HG02763 (cell line): ENCODE data around the gene ENTPD1.
A peak's percentile ranks its signal among the peaks of the same experiment; 100 is the strongest.
"Not testable (repeated sequence)": the region's sequence is repeated elsewhere in the genome, so short reads cannot be mapped to it uniquely, and the experiment has no call there.

ENCODE experiments used
- ATAC-seq: cut with Tn5 transposase; IDR thresholded peaks from one replicate; pipeline ENCODE4 v1.9.1; 2021; ENCODE audit warnings: mild to moderate bottlenecking, moderate library complexity; ENCODE audit not compliant: unreplicated experiment

ENTPD1 gene

GRCh38 chr10:95756041-95756761 is at the start of gene ENTPD1:
ENTPD1 (plus strand) TSS chr10:95756163; CDS start chr10:95756240, 77 bp downstream.
- ATAC-seq = no peak

GRCh38 chr10:95706573-95706972 is 49.4 kb upstream of the ENTPD1 start:
- no peak for ATAC-seq

DNA sequence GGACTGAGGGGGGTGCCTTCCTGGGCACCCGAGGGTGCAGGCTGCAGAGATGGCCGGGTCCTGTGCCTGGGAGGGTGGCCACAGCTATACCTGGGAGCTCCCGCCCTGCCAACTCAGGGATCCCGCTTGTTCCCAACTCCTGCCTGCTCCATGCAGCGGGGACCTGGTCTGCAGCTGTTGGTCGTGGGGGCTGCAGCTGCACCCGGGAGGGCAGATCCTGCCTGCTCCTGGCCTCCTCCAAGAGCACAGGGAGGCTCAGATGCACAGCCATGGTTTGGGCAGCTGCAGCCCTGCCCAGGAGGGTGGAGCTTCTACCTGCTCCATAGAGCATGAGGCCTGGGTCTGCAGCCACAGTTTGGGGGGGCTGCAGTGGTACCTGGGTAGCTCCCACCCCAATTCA is 49.0 kb upstream of the ENTPD1 start:
- no peak for ATAC-seq

DNA sequence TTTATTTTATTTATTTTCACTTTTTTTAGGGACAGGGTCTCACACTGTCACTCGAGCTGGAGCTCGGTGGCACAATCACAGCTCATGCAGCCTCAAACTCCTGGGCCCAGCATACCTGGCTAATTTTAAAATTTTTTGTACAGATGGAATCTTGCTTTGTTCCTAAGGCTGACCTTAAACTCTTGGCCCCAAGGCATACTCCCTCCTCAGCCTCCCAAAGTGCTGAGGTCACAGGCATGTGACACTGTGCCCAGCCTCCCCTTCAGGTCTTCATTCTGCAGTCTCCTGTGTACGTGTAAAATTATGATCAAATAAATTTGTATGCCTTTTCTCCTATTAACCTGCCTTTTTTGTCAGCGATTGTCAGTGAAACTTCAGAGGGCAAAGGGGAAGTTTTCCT is 44.5 kb upstream of the ENTPD1 start:
- no peak for ATAC-seq

DNA sequence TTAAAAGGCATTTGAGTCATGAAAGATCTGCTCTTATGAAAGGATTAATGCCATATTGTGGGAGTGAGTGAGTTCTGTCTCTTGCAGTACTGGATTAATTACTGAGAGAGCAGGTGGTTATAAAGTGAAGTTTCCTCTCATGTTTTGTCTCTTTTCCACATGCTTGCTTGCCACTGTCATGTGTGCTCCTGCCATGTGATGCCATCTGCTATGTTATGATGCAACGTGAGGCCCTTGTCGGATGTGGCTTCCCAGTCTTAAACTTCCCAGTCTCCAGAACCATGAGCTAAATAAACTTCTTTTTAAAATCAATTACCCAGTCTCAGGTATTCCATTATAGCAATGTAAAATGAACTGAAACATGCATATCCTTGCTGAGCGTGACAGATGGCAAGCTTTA is 39.5 kb upstream of the ENTPD1 start:
- no peak for ATAC-seq

GRCh38 chr10:95716866-95717265 is 39.1 kb upstream of the ENTPD1 start:
- ATAC-seq = no peak

DNA sequence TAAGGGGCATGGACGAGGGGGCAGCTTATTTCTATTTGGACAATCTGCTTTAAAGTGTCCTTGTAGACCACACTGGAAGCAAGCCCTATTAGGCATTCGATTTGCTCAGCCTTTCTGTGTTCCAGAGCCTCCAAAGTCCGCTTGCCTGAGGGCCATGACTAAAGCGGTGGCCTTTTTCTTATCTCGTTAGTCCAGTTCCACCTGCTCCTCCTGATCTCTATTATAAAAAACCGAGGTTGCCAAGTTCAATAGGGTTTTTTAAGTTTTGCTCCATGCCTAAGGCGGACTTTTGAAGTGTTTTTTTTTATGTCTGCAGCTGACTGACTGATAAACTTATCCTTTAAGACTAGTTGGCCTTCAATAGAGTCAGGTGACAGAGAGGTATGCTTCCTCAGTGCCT is 35.2 kb upstream of the ENTPD1 start:
- not testable (repeated sequence) for ATAC-seq

GRCh38 chr10:95722496-95722895 is 33.5 kb upstream of the ENTPD1 start:
- ATAC-seq = not testable (repeated sequence)

- ATAC-seq = no peak
These were observed 27.4 kb upstream of the ENTPD1 start for GRCh38 chr10:95728526-95728925.

DNA sequence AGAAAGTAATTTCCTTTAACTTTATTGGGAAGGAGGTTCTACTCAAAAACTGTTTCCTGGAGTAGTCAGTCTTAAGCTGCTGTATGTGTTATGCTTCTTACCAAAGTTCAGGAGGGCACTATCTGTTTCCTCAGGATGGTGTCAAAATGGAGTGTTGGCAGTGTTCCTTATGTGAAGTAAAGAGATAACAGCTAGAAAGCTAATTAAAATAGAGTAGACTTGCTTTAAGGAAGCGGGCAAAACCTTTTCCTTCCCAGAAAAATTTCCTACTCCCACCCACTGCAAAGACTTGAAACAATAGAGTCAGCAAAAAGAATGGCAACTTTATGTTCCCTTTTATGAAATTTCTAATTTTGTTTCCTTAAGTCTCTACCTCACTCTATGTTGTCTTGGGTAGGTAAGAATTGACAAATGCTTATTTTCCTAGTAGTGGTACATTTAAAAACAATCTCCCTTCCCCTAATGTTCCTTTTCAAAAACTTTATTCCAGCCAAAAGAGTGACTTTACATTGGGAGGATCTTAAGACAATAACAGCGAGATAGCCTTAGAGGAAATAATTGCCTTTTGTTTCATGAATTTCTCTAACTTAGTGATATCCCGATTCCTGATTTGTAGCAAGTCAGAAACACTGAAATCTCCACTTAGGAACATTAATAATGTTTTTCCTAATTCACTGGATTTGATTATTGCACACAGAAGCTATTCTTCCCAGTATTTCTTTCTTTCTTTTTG is 26.5 kb upstream of the ENTPD1 start:
- ATAC-seq = no peak

- no peak for ATAC-seq
These were observed 25.7 kb upstream of the ENTPD1 start for GRCh38 chr10:95730233-95730632.

DNA sequence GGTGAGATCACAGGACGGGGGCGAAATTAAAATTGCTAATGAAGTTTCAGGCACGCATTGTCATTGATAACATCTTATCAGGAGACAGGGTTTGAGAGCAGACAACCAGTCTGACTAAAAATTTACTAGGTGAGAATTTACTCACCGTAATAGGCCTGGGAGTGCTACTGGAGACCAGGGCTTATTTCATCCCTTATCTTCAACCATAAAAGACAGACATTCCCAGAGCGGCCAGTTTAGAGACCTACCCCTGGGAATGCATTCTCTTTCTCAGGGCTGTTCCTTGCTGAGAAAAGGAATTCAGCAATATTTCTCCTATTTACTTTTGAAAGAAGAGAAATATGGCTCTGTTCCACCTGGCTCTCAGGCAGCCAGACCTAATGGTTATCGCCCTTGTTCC is 23.1 kb upstream of the ENTPD1 start:
- ATAC-seq = not testable (repeated sequence)

DNA sequence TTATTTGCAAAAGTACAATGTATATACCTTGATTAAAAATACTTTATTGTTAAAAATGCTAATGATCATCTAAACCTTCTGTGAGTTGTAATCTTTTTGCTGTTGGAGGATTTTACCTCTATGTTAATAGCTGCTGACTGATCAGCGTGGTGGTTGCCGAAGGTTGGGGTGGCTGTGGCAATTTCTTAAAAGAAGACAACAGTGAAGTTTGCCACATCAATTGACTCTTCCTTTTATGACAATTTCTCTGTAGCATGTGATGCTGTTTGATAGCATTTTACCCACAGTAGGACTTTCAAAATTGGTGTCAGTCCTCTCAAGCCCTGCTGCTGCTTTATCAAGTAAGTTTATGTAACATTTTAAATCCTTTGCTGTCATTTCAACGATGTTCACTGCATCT is 16.9 kb upstream of the ENTPD1 start:
- ATAC-seq = no peak

DNA sequence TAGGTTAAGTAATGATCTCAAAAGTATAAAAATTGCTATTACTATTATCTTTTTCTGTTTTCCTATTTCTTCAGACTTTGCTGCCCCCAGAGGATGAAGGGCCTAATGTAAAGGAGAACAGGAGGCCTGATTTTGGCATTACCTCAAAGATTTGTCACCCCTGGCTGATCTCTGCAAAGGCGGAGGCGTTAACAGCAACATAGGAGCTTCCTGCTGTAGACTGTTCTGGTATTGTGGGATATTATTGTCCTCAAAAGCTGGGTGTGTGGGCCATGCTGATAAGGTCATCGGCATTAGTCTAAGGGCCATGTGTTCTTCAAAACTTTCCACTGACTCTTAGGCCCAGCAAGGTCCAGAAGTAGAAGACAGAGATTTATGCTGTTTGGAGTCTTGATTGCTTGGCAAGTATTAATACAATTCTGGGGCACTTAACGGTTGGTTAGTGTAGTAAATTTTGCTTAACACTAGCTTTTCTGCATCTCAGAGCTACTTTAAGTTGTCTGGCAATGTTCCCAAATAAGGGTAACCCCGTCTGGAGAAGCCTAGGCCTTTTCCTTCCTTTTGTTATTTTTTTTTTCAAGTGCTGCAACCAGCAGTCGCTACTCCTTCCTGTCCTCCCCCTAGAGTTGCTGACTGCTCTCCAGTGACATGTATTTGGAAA is 14.0 kb upstream of the ENTPD1 start:
- no peak for ATAC-seq

DNA sequence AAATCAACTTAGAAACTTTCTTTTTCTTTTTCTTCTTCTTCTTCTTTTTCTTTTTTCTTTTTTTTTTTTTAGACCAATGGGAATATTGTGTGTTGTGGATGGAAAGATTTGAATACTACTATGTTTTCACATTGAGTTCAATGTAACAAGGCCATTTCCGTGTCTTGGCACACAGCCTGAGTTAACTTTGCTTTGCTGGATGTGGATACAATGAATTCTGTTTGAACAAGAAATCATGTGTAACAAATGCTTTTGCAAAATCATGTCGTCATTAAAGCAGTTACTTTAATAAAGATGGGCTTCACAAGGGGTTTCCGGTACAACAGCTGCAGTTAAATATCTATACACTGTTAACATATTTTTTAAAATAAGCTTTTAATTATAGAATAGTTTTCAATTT is 13.5 kb upstream of the ENTPD1 start:
- ATAC-seq = no peak

GRCh38 chr10:95742962-95743535 is 12.9 kb upstream of the ENTPD1 start:
- no peak for ATAC-seq

DNA sequence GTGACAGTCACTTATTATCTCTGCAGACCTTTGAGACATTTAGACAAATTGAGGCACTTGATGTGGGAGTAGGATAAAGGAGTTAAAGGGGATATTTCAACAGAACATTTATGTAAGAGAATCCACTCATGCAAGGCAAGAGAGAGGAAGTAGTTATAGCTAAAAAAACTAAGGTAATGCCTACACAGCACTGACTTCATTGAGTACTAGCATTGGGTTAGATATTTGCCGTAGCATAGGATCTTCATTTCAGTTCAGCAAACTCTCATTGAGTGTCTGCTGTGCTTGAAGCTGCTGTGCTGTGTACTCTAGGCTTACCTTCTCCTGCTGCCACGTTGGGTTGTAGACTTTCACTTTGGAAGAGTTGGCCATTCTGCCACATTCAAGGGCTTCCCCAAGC is 10.5 kb upstream of the ENTPD1 start:
- no peak for ATAC-seq

- ATAC-seq = no peak
These were observed 7.6 kb upstream of the ENTPD1 start for GRCh38 chr10:95748349-95748748.

GRCh38 chr10:95755511-95756004 is 405 bp upstream of the ENTPD1 start:
- peak; percentile 31 for ATAC-seq

GRCh38 chr10:95756809-95757684 is 1.1 kb downstream of the ENTPD1 start:
- no peak for ATAC-seq
